ENCODE data around the gene LRSAM1. TPM values are rescaled to one million over a fixed set of nuclear protein-coding genes. Genes with fewer than 3 reads are reported as not detected.
A peak's percentile ranks its signal among the peaks of the same experiment; 100 is the strongest.

The LRSAM1 gene
- total RNA-seq, 1 experiment from 2014 or later: 6.4 TPM

GRCh38 chr9:127423476-127423933 lies 27.8 kb upstream of the LRSAM1 start:
- no peak for DNase-seq (ENCODE audit: low read depth, low spot score)
- in situ Hi-C loops (cut with HindIII; ENCODE audit: low pct_unique_long_range_greater_than_20kb, low sequenced_read_pairs): no loop called here

GRCh38 chr9:127423934-127424675 lies 27.2 kb upstream of the LRSAM1 start, which contains the start of gene ZNF79:
Gene ZNF79, plus strand, starts transcription at chr9:127424382. Its CDS starts 406 bp downstream, at chr9:127424788.
- in situ Hi-C loops (cut with HindIII; ENCODE audit: low pct_unique_long_range_greater_than_20kb, low sequenced_read_pairs): no loop called here
- peak; percentile 92 for DNase-seq (ENCODE audit: low read depth, low spot score)

GRCh38 chr9:127424676-127424999 lies 26.7 kb upstream of the LRSAM1 start:
- DNase-seq (ENCODE audit: low read depth, low spot score): peak; percentile 37
- in situ Hi-C loops (cut with HindIII; ENCODE audit: low pct_unique_long_range_greater_than_20kb, low sequenced_read_pairs): no loop called here

GRCh38 chr9:127426756-127427155 lies 24.6 kb upstream of the LRSAM1 start:
- in situ Hi-C loops (cut with HindIII; ENCODE audit: low pct_unique_long_range_greater_than_20kb, low sequenced_read_pairs): no loop called here
- no peak for DNase-seq (ENCODE audit: low read depth, low spot score)

GRCh38 chr9:127428348-127428747 lies 23.0 kb upstream of the LRSAM1 start:
- in situ Hi-C loops (cut with HindIII; ENCODE audit: low pct_unique_long_range_greater_than_20kb, low sequenced_read_pairs): no loop called here
- no peak for DNase-seq (ENCODE audit: low read depth, low spot score)

GRCh38 chr9:127430415-127430814 lies 20.9 kb upstream of the LRSAM1 start:
- no peak for DNase-seq (ENCODE audit: low read depth, low spot score)
- in situ Hi-C loops (cut with HindIII; ENCODE audit: low pct_unique_long_range_greater_than_20kb, low sequenced_read_pairs): no loop called here

GRCh38 chr9:127437497-127438264 lies 13.6 kb upstream of the LRSAM1 start:
- DNase-seq (ENCODE audit: low read depth, low spot score): peak; percentile 14
- in situ Hi-C loops (cut with HindIII; ENCODE audit: low pct_unique_long_range_greater_than_20kb, low sequenced_read_pairs): no loop called here

GRCh38 chr9:127438394-127438793 lies 12.9 kb upstream of the LRSAM1 start:
- DNase-seq (ENCODE audit: low read depth, low spot score): no peak
- in situ Hi-C loops (cut with HindIII; ENCODE audit: low pct_unique_long_range_greater_than_20kb, low sequenced_read_pairs): no loop called here

GRCh38 chr9:127444283-127444920 lies 6.9 kb upstream of the LRSAM1 start:
- DNase-seq (ENCODE audit: low read depth, low spot score): no peak
- in situ Hi-C loops (cut with HindIII; ENCODE audit: low pct_unique_long_range_greater_than_20kb, low sequenced_read_pairs): no loop called here

- DNase-seq (ENCODE audit: low read depth, low spot score): peak; percentile 28
- in situ Hi-C loops (cut with HindIII; ENCODE audit: low pct_unique_long_range_greater_than_20kb, low sequenced_read_pairs): no loop called here
These were observed 6.1 kb upstream of the LRSAM1 start for GRCh38 chr9:127444921-127445850.

GRCh38 chr9:127445851-127446712 lies 5.2 kb upstream of the LRSAM1 start:
- DNase-seq (ENCODE audit: low read depth, low spot score): peak; percentile 54
- in situ Hi-C loops (cut with HindIII; ENCODE audit: low pct_unique_long_range_greater_than_20kb, low sequenced_read_pairs): no loop called here

- peak; percentile 13 for DNase-seq (ENCODE audit: low read depth, low spot score)
- in situ Hi-C loops (cut with HindIII; ENCODE audit: low pct_unique_long_range_greater_than_20kb, low sequenced_read_pairs): no loop called here
These were observed 4.4 kb upstream of the LRSAM1 start for GRCh38 chr9:127446713-127447415.

- DNase-seq (ENCODE audit: low read depth, low spot score): peak; percentile 17
- in situ Hi-C loops (cut with HindIII; ENCODE audit: low pct_unique_long_range_greater_than_20kb, low sequenced_read_pairs): no loop called here
These were observed 3.7 kb upstream of the LRSAM1 start for GRCh38 chr9:127447416-127448111.

GRCh38 chr9:127448112-127448805 lies 3.1 kb upstream of the LRSAM1 start:
- DNase-seq (ENCODE audit: low read depth, low spot score): no peak
- in situ Hi-C loops (cut with HindIII; ENCODE audit: low pct_unique_long_range_greater_than_20kb, low sequenced_read_pairs): no loop called here

GRCh38 chr9:127449332-127449966 lies 1.9 kb upstream of the LRSAM1 start:
- in situ Hi-C loops (cut with HindIII; ENCODE audit: low pct_unique_long_range_greater_than_20kb, low sequenced_read_pairs): no loop called here
- DNase-seq (ENCODE audit: low read depth, low spot score): no peak

Measured in SK-MEL-5 (cell line).